HCT116 (cell line): ENCODE results near the gene ZNF561. TPM values are rescaled to one million over a fixed set of nuclear protein-coding genes. Genes with fewer than 3 reads are reported as not detected.

ENCODE experiments used
- ATAC-seq: fragments of 200-7000 bp; cut with Tn5 transposase; 2 replicates; pipeline ENCODE4 v1.9.1; 2020; ENCODE audit warnings: mild to moderate bottlenecking, moderate library complexity
- Bru-seq: library from RNA; stranded (reverse); fragments of 400-500 nt; gene quantifications from one replicate; lab custom pipeline; 2021; lab: Mats Ljungman, UMichigan
- BruChase-seq, 2 experiments: library from RNA; stranded (reverse); fragments of 400-500 nt; gene quantifications; one replicate each; lab custom pipeline; 2021; lab: Mats Ljungman, UMichigan
- BruUV-seq: library from RNA; stranded (reverse); fragments of 400-500 nt; replicated peaks from 2 replicates; lab custom pipeline; 2021; lab: Mats Ljungman, UMichigan
- CTCF ChIA-PET: fragments of 300-600 bp; sonication (Branson Sonifier 250); formaldehyde crosslinking; loops from one replicate; lab custom pipeline; 2021; ENCODE audit warnings: antibody characterized with exemption; lab: Charles Lee
- POLR2A ChIA-PET: fragments of 300-600, 350-600 bp; sonication (Branson Sonifier 250); formaldehyde crosslinking; loops from one replicate; lab custom pipeline; 2021; ENCODE audit warnings: antibody characterized with exemption; lab: Charles Lee
- RAD21 ChIA-PET, 2 experiments: fragments of 300-600 bp; sonication (Branson Sonifier 250); formaldehyde crosslinking; loops; one replicate each; lab custom pipeline; 2023; ENCODE audit warnings: low total read pairs in 2 of 2; ENCODE audit not compliant: uncharacterized antibody in 2 of 2, unreplicated experiment in 2 of 2, low non-redundant PET in 1 of 2; lab: Charles Lee
- DNase-seq: peaks from one replicate; pipeline ENCODE4 v3.0.0-alpha.2; 2010; ENCODE audit warnings: low read depth, low spot score
- H2AFZ ChIP-seq: fragments of 200-600 bp; shearing (Covaris generic), sonication (generic); 2 replicates; pipeline ENCODE4 v1.6.1; 2017; ENCODE audit warnings: low read depth, mixed run types, mixed read lengths, antibody characterized with exemption, low read length; ENCODE audit not compliant: poor library complexity, severe bottlenecking
- H3K27ac ChIP-seq: 2 replicates; pipeline ENCODE4 v1.5.1; 2012; ENCODE audit warnings: low read depth, low read length
- H3K27me3 ChIP-seq: fragments of 200-600 bp; sonication (generic); 2 replicates; pipeline ENCODE4 v1.6.1; 2016; ENCODE audit warnings: mixed run types, low read length, mixed read lengths; ENCODE audit not compliant: insufficient read depth
- H3K36me3 ChIP-seq, 2 experiments: fragments of 200-500 bp in 1 of 2; fragments of 200-600 bp in 1 of 2; sonication (Bioruptor generic) in 1 of 2; sonication (generic) in 1 of 2; 2 replicates each; pipeline versions ENCODE4 v1.5.1 to v1.6.1; 2014 to 2016; ENCODE audit warnings: low read length in 2 of 2, inconsistent platforms in 1 of 2, mixed read lengths in 1 of 2, mixed run types in 1 of 2; ENCODE audit not compliant: insufficient read depth in 2 of 2, control insufficient read depth in 1 of 2
- H3K4me1 ChIP-seq, 2 experiments: fragments of 200-600 bp in 1 of 2; sonication (generic) in 1 of 2; 2 replicates each; pipeline versions ENCODE4 v1.5.1 to v1.6.1; 2012 to 2017; ENCODE audit warnings: low read length in 2 of 2, inconsistent platforms in 1 of 2, mild to moderate bottlenecking in 1 of 2, mixed read lengths in 1 of 2, mixed run types in 1 of 2, moderate library complexity in 1 of 2; ENCODE audit not compliant: insufficient read depth in 2 of 2, control insufficient read depth in 1 of 2
- H3K4me2 ChIP-seq: fragments of 200-600 bp; sonication (generic); 2 replicates; pipeline ENCODE4 v1.6.1; 2017; ENCODE audit warnings: mixed run types, low read length, mixed read lengths
- H3K4me3 ChIP-seq, 2 experiments: fragments of 200-600 bp in 1 of 2; sonication (generic) in 1 of 2; replicated peaks in 1 of 2; 2 replicates each; pipeline ENCODE4 v1.5.1; 2011 to 2016; ENCODE audit warnings: low read length in 2 of 2, control low read depth in 1 of 2, low read depth in 1 of 2, mild to moderate bottlenecking in 1 of 2, mixed read lengths in 1 of 2, mixed run types in 1 of 2
- H3K79me2 ChIP-seq: fragments of 200-600 bp; sonication (generic); 2 replicates; pipeline ENCODE4 v1.6.1; 2017; ENCODE audit warnings: mild to moderate bottlenecking, mixed run types, low read length, moderate library complexity, mixed read lengths; ENCODE audit not compliant: insufficient read depth
- H3K9ac ChIP-seq: fragments of 200-600 bp; sonication (generic); 2 replicates; pipeline ENCODE4 v1.6.1; 2016; ENCODE audit warnings: low read length, mixed read lengths
- H3K9me2 ChIP-seq: fragments of 200-600 bp; sonication (generic), shearing (Covaris generic); 2 replicates; pipeline ENCODE4 v1.6.1; 2017; ENCODE audit warnings: mixed run types, mild to moderate bottlenecking, moderate library complexity; ENCODE audit not compliant: insufficient read depth
- H3K9me3 ChIP-seq, 2 experiments: fragments of 200-500 bp in 1 of 2; fragments of 200-600 bp in 1 of 2; sonication (Bioruptor generic) in 1 of 2; sonication (generic) in 1 of 2; 2 replicates each; pipeline ENCODE4 v1.6.1; 2014 to 2017; ENCODE audit warnings: low read length in 2 of 2, mixed read lengths in 2 of 2, inconsistent platforms in 1 of 2, low read depth in 1 of 2, mild to moderate bottlenecking in 1 of 2, mixed run types in 1 of 2, moderate library complexity in 1 of 2; ENCODE audit not compliant: control insufficient read depth in 1 of 2, insufficient read depth in 1 of 2
- H4K20me1 ChIP-seq: fragments of 200-600 bp; sonication (generic), shearing (Covaris generic); 2 replicates; pipeline ENCODE4 v1.6.1; 2017; ENCODE audit warnings: mixed run types, mild to moderate bottlenecking, moderate library complexity; ENCODE audit not compliant: insufficient read depth
- CBX3 ChIP-seq: IDR thresholded peaks from 2 replicates; pipeline ENCODE4 v1.6.1; 2012; ENCODE audit warnings: low read depth
- CEBPB ChIP-seq: IDR thresholded peaks from 2 replicates; pipeline ENCODE4 v1.6.1; 2012; ENCODE audit warnings: low read depth
- EGR1 ChIP-seq: IDR thresholded peaks from 2 replicates; pipeline ENCODE4 v1.6.1; 2012; ENCODE audit warnings: low read depth
- EZH2 ChIP-seq: fragments of 200-600 bp; sonication (generic); IDR thresholded peaks from 2 replicates; pipeline ENCODE4 v1.6.1; 2017; ENCODE audit warnings: antibody characterized with exemption, mixed run types
- JUND ChIP-seq: IDR thresholded peaks from 2 replicates; pipeline ENCODE4 v1.6.1; 2012
- POLR2A ChIP-seq: IDR thresholded peaks from 2 replicates; pipeline ENCODE4 v1.7.0; 2011; ENCODE audit warnings: borderline replicate concordance; ENCODE audit not compliant: insufficient read depth, insufficient read length; ENCODE audit errors: extremely low read depth
- POLR2AphosphoS5 ChIP-seq: IDR thresholded peaks from 2 replicates; pipeline ENCODE4 v1.6.1; 2011; ENCODE audit warnings: mild to moderate bottlenecking, low read depth, low read length, moderate library complexity
- SIN3A ChIP-seq: IDR thresholded peaks from 2 replicates; pipeline ENCODE4 v1.6.1; 2012; ENCODE audit warnings: low read depth
- SP1 ChIP-seq: IDR thresholded peaks from 2 replicates; pipeline ENCODE4 v1.6.1; 2012; ENCODE audit warnings: low read depth
- SRF ChIP-seq: IDR thresholded peaks from 2 replicates; pipeline ENCODE4 v1.6.1; 2012; ENCODE audit warnings: low read depth
- YY1 ChIP-seq: IDR thresholded peaks from 2 replicates; pipeline ENCODE4 v1.6.1; 2011; ENCODE audit warnings: low read length, low read depth, moderate library complexity, mild to moderate bottlenecking; ENCODE audit not compliant: insufficient replicate concordance; ENCODE audit errors: extremely low read depth
- ZFX ChIP-seq: fragments of 450-650 bp; IDR thresholded peaks from 2 replicates; pipeline ENCODE4 v1.6.1; 2017
- ZNF274 ChIP-seq: fragments of 200-500 bp; sonication (Bioruptor generic); IDR thresholded peaks from 2 replicates; pipeline ENCODE4 v1.6.1; 2014; ENCODE audit warnings: mild to moderate bottlenecking, low read depth, low read length, inconsistent platforms
- intact Hi-C: fragments of 100-400 bp; cut with micrococcal nuclease; formaldehyde crosslinking; loops from 2 replicates; pipeline ENCODE4 v1.10.0; 2022
- long read RNA-seq: library from polyadenylated mRNA; unstranded; transcript quantifications from one replicate; pipeline ENCODE4 v2.0.0, GENCODE V29; 2021; ENCODE audit not compliant: unreplicated experiment
- polyA plus RNA-seq: library from polyadenylated mRNA; unstranded; fragments of >200 nt; gene quantifications from 2 replicates; pipeline ENCODE4 v1.2.1, GENCODE V29; 2012; ENCODE audit warnings: missing spikeins
- total RNA-seq: library from RNA; stranded (reverse); gene quantifications from one replicate; pipeline ENCODE4 v1.2.1, GENCODE V29; 2021; ENCODE audit not compliant: unreplicated experiment
- TF ChIP-seq, protein P1 (sequence below): IDR thresholded peaks from 2 replicates; pipeline ENCODE4 v1.6.1; 2012; ENCODE audit warnings: low read depth
- TF ChIP-seq, protein P2 (sequence below), 3 experiments: fragments of 200-600 bp in 1 of 3; sonication (generic) in 1 of 3; IDR thresholded peaks in 2 of 3; conservative IDR thresholded peaks in 1 of 3; 2 replicates each; pipeline ENCODE4 v1.5.1; 2012 to 2017; ENCODE audit warnings: low read depth in 2 of 3, low read length in 2 of 3, antibody characterized with exemption in 1 of 3, borderline replicate concordance in 1 of 3, control low read depth in 1 of 3, mild to moderate bottlenecking in 1 of 3, mixed read lengths in 1 of 3, mixed run types in 1 of 3, moderate library complexity in 1 of 3; ENCODE audit not compliant: insufficient read depth in 1 of 3

Gene ZNF561
- total RNA-seq (31.3 TPM), Bru-seq, nascent RNA (percentile 84 among the genes with signal in this experiment), BruChase-seq, experiment 1, labeled RNA remaining after a 6-hour chase (percentile 83 among the genes with signal in this experiment), BruChase-seq, experiment 2, labeled RNA remaining after a 2-hour chase (percentile 93 among the genes with signal in this experiment)
- 19.5 and 20.2 TPM in 2 replicates for polyA plus RNA-seq
- long read RNA-seq, partial matches to known transcripts: 1 of 7 reads
- long read RNA-seq, other reads (novel, unspliced or antisense): 5 of 7 reads

GRCh38 chr19:9621156-9622037 lies at the start of gene ZNF561:
TSS of gene ZNF561 (minus strand) at chr19:9621232. CDS start at chr19:9619456, 1,776 bp downstream.
- H3K9ac ChIP-seq: peak within 1 kb of the TSS; percentile 83
- BruUV-seq: TSS peak; percentile 97
- peak within 1 kb of the TSS; percentile 92 to 97 for H3K4me3 ChIP-seq
- peaks cover 3 to 13% of the 10 kb centered on the region in 2 experiments; a peak in 3 of 4 replicates for H3K4me1 ChIP-seq
- peak; percentile 86 for ATAC-seq
- DNase-seq: peak; percentile 81
- TF ChIP-seq CBX3 (peak; percentile 91), EZH2 (no peak), JUND (no peak), ZFX (peak; percentile 90), ZNF274 (no peak), EGR1 (peak; percentile 31; the same call in 1 of the 2 replicates), SRF (peak; percentile 76; the same call in 1 of the 2 replicates), SIN3A (peak; percentile 54; the same call in 1 of the 2 replicates), CEBPB (no peak), YY1 (peak; percentile 93), SP1 (peak; percentile 62), POLR2AphosphoS5 (peak; percentile 70), POLR2A (peak; percentile 65)
- TF ChIP-seq, protein P1, sequence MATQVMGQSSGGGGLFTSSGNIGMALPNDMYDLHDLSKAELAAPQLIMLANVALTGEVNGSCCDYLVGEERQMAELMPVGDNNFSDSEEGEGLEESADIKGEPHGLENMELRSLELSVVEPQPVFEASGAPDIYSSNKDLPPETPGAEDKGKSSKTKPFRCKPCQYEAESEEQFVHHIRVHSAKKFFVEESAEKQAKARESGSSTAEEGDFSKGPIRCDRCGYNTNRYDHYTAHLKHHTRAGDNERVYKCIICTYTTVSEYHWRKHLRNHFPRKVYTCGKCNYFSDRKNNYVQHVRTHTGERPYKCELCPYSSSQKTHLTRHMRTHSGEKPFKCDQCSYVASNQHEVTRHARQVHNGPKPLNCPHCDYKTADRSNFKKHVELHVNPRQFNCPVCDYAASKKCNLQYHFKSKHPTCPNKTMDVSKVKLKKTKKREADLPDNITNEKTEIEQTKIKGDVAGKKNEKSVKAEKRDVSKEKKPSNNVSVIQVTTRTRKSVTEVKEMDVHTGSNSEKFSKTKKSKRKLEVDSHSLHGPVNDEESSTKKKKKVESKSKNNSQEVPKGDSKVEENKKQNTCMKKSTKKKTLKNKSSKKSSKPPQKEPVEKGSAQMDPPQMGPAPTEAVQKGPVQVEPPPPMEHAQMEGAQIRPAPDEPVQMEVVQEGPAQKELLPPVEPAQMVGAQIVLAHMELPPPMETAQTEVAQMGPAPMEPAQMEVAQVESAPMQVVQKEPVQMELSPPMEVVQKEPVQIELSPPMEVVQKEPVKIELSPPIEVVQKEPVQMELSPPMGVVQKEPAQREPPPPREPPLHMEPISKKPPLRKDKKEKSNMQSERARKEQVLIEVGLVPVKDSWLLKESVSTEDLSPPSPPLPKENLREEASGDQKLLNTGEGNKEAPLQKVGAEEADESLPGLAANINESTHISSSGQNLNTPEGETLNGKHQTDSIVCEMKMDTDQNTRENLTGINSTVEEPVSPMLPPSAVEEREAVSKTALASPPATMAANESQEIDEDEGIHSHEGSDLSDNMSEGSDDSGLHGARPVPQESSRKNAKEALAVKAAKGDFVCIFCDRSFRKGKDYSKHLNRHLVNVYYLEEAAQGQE: no peak
- TF ChIP-seq, protein P2, sequence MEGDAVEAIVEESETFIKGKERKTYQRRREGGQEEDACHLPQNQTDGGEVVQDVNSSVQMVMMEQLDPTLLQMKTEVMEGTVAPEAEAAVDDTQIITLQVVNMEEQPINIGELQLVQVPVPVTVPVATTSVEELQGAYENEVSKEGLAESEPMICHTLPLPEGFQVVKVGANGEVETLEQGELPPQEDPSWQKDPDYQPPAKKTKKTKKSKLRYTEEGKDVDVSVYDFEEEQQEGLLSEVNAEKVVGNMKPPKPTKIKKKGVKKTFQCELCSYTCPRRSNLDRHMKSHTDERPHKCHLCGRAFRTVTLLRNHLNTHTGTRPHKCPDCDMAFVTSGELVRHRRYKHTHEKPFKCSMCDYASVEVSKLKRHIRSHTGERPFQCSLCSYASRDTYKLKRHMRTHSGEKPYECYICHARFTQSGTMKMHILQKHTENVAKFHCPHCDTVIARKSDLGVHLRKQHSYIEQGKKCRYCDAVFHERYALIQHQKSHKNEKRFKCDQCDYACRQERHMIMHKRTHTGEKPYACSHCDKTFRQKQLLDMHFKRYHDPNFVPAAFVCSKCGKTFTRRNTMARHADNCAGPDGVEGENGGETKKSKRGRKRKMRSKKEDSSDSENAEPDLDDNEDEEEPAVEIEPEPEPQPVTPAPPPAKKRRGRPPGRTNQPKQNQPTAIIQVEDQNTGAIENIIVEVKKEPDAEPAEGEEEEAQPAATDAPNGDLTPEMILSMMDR (IDR thresholded peaks at IDR 0.05 in 2 of 3, conservative IDR thresholded peaks at IDR 0.05 in 1 of 3; ENCODE audit: borderline replicate concordance in 1 of 3, insufficient read depth in 1 of 3, low read depth in 2 of 3, low read length in 2 of 3): no peak
- TF ChIP-seq, all 23 proteins: peak for 9
- Histone ChIP-seq H3K27ac (peak within 1 kb of the TSS; percentile 81), H3K9me3 (no peaks in the 10 kb centered on the region), H3K4me2 (peak within 1 kb of the TSS; percentile 81), H3K9me2 (no peaks in the 10 kb centered on the region), H2AFZ (peak within 1 kb of the TSS; percentile 79), H3K79me2 (peaks cover 24% of the 10 kb centered on the region), H4K20me1 (no peaks in the 10 kb centered on the region), H3K36me3 (peaks cover 23 to 28% of the 10 kb centered on the region in 2 experiments), H3K27me3 (no peaks in the 10 kb centered on the region)
- ChIA-PET RAD21 (interaction anchor here in 1 of 2 experiments (0.6 kb wide), 1 partner anchor 59 kb away, joined by 3 read pairs; no protein-coding TSS in a partner anchor), CTCF (interaction anchor here (0.9 to 1.0 kb wide), 2 partner anchors 175 to 213 kb away, joined by 4 read pairs; partner anchors contain the start of gene PIN1), POLR2A (interaction anchor here (0.8 kb wide), 1 partner anchor 197 kb away, joined by 3 read pairs; the partner anchor contains the start of gene FBXL12)
- intact Hi-C loops: loop anchor here (5.0 to 10.0 kb wide), 3 partner anchors 34 to 479 kb away; partner anchors contain the start of gene ZNF317
